ENCODE measurements around the gene BAX. TPM values are rescaled to one million over a fixed set of nuclear protein-coding genes. Genes with fewer than 3 reads are reported as not detected.
A peak's percentile ranks its signal among the peaks of the same experiment; 100 is the strongest.

Gene BAX
- total and polyA plus RNA-seq, 2 of the 13 experiments (the other 11 are each of a cell fraction or from before 2014, with no cell fraction given), result 139 to 176 TPM

DNA sequence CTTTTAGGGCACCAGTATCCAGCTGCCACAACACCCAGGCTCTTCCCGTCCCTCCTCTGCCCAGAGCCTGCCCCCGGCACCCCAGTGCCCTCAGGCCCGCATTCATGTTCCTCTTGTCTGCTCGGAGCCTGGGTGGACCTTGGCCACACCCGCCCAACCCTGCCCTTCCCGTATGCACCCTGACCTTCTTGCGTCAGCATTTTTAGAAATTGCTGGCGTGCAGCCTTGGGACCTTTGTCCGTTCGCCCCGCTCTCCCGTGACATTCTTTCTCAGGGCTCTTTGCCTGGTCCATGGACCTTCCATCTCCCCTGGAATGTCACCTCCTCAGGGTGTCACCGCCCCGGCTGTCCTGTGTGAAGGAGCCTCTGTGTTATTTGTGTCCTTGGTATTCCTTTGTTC, 47.0 kb upstream of the BAX start (continued):
- TF ChIP-seq USF2 (IDR thresholded peaks at IDR 0.05; ENCODE audit: low read depth, low read length) (no peak), USF2 (CRISPR knock-in tag; IDR thresholded peaks at IDR 0.05; ENCODE audit: borderline replicate concordance) (no peak), SMARCC2 (IDR thresholded peaks at IDR 0.05) (no peak), HOXA9 (CRISPR knock-in tag; IDR thresholded peaks at IDR 0.05; ENCODE audit: borderline replicate concordance) (no peak), ZNF451 (CRISPR knock-in tag; IDR thresholded peaks at IDR 0.05) (no peak), ZNF879 (CRISPR knock-in tag; IDR thresholded peaks at IDR 0.05) (no peak), RORA (CRISPR knock-in tag; IDR thresholded peaks at IDR 0.05) (no peak), GTF2F1 (IDR thresholded peaks at IDR 0.05; ENCODE audit: low read length) (no peak), ZNF660 (CRISPR knock-in tag; IDR thresholded peaks at IDR 0.05; ENCODE audit: borderline replicate concordance, low read depth) (no peak), GABPA (IDR thresholded peaks at IDR 0.05; ENCODE audit: low read depth, low read length) (no peak), GABPA (CRISPR knock-in tag; IDR thresholded peaks at IDR 0.05; ENCODE audit: low read depth) (peak; percentile 42; the same call in 1 of the 2 replicates), SRF (IDR thresholded peaks at IDR 0.05; ENCODE audit: low read depth, low read length) (no peak), ZMAT5 (CRISPR knock-in tag; IDR thresholded peaks at IDR 0.05; ENCODE audit: borderline replicate concordance, low read depth) (no peak), ZNF672 (CRISPR knock-in tag; IDR thresholded peaks at IDR 0.05) (no peak), AFF4 (CRISPR knock-in tag; IDR thresholded peaks at IDR 0.05) (no peak), GRHL1 (CRISPR knock-in tag; conservative IDR thresholded peaks at IDR 0.05) (no peak), KDM5B (CRISPR knock-in tag; IDR thresholded peaks at IDR 0.05; ENCODE audit: borderline replicate concordance) (no peak), TRIM24 (CRISPR knock-in tag; IDR thresholded peaks at IDR 0.05) (0 out of 2 replicates have a peak, but pooled peaks have one; percentile 20), KLF12 (CRISPR knock-in tag; IDR thresholded peaks at IDR 0.05; ENCODE audit: borderline replicate concordance) (no peak)
- TF ChIP-seq, protein P1, sequence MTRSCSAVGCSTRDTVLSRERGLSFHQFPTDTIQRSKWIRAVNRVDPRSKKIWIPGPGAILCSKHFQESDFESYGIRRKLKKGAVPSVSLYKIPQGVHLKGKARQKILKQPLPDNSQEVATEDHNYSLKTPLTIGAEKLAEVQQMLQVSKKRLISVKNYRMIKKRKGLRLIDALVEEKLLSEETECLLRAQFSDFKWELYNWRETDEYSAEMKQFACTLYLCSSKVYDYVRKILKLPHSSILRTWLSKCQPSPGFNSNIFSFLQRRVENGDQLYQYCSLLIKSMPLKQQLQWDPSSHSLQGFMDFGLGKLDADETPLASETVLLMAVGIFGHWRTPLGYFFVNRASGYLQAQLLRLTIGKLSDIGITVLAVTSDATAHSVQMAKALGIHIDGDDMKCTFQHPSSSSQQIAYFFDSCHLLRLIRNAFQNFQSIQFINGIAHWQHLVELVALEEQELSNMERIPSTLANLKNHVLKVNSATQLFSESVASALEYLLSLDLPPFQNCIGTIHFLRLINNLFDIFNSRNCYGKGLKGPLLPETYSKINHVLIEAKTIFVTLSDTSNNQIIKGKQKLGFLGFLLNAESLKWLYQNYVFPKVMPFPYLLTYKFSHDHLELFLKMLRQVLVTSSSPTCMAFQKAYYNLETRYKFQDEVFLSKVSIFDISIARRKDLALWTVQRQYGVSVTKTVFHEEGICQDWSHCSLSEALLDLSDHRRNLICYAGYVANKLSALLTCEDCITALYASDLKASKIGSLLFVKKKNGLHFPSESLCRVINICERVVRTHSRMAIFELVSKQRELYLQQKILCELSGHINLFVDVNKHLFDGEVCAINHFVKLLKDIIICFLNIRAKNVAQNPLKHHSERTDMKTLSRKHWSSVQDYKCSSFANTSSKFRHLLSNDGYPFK (CRISPR knock-in tag; IDR thresholded peaks at IDR 0.05; ENCODE audit: borderline replicate concordance), result no peak
